Fibroblast of skin of scalp (primary cell): ENCODE data around the gene SIX3.

Experiments
- DNase-seq: peaks from one replicate; pipeline ENCODE4 v3.0.0-alpha.2; 2013

SIX3 gene

DNA sequence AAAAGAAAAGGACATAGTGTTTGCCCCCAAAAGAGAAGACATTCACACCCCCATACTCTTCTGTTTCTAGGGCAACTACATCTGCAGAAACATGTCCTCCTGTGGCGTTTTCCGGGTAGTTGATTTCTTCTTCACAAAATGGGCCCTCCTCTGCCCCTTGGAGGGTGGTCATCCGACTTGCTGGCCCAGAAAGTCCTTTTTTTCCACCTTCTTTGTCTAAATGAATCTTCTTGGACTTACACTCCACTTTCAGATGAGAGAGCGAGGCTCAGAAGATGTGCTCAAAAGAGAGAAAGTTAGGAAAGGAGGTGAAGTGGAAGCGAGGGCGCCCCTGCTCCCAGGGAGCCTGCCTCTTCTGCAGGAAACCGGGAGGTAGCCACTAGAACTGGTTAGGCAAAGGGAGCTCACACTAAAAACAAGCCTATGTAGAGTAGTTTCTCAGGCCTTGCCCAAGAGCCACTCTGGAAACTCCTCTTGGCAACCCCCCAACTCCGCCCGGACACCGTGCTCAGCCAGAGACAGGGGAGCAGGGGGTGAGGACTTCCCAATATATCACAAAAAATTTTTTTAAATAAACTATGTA lies 10.2 kb upstream of the SIX3 start:
- DNase-seq, result no peak

DNA sequence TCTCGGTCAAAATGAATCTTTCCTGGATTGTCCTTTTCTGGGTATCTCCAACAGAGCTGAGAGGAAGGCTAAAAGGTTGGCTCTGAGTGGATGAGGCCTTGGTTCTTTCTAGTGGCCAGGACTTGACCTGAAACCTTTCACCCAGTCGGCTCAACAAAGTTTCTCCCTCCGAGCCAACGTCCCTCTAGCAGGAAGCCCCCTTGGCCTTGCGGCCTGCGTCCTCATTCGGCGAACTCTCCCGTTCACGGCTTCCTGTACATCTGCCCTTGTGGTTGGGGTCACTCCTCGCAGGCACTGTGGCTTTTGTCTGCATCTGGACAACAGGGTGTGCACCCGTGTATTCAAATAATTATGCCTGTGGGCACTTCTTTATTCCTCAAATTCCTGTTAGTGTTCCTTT lies 9.4 kb upstream of the SIX3 start:
- no peak for DNase-seq

DNA sequence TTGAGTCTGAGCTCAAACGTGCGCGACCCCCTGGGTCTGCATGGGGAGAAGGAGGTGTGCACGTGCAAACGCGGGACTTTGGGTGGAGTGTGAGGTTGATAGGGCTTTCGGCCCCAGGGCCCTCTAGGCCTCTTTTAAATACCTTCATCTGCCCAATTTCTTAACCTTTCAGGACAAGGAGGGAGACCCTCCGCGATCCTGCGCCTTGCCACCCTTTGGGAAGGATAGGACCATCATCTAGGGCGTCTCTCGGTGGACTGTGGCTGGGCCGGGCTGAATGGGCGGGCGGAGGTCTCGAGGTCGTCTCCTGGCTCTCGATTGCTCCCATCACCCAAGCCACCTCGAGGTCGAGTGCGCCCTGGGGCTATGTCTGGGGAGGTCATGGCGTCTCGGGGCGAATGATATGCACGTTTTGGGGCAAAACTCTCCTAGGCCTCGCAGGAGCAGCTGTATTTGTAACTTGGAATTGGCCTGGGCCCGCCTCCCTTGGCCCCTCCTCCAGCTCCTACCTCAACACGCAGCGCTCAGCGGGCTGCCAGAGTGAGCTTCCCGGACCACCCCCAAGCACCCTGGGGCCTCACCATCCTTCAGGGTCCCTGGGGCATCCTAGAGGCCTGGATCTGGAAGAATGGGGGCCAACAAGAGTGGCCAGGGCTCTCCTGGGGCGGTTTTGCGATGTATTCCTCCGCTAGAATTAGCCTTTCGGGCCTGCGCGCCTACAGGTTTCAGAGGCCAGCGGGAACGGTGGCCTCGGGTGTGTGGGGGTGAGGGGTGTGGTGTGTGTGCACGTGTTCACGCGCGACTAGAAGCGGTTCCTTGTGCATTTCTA lies 8.7 kb upstream of the SIX3 start:
- DNase-seq, result no peak

DNA sequence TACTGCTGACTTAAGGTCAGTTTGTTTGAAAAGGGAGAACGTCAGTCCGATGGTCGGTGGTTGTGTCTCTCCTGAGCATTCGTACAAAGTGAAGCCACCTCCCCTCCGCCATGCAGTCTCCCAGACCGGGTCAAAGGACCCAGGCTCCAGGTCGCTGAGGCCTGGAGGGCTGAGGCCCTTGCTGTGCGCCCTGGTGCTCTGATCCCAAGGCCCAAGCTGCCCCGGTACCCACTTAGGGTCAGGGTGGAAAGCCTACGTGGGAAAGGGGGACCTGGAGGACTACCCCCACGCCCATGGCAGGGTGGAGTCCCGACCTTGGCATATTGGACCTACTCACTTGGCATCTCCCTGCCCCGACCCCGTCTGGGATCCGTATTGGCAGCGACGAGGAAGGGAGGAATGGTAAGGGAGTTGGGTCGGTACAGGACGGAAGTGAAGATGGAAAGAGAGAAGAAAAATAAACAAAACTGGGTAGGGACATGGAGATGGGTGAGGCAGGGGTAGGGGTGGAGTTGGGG lies 8.0 kb upstream of the SIX3 start:
- DNase-seq, result no peak

DNA sequence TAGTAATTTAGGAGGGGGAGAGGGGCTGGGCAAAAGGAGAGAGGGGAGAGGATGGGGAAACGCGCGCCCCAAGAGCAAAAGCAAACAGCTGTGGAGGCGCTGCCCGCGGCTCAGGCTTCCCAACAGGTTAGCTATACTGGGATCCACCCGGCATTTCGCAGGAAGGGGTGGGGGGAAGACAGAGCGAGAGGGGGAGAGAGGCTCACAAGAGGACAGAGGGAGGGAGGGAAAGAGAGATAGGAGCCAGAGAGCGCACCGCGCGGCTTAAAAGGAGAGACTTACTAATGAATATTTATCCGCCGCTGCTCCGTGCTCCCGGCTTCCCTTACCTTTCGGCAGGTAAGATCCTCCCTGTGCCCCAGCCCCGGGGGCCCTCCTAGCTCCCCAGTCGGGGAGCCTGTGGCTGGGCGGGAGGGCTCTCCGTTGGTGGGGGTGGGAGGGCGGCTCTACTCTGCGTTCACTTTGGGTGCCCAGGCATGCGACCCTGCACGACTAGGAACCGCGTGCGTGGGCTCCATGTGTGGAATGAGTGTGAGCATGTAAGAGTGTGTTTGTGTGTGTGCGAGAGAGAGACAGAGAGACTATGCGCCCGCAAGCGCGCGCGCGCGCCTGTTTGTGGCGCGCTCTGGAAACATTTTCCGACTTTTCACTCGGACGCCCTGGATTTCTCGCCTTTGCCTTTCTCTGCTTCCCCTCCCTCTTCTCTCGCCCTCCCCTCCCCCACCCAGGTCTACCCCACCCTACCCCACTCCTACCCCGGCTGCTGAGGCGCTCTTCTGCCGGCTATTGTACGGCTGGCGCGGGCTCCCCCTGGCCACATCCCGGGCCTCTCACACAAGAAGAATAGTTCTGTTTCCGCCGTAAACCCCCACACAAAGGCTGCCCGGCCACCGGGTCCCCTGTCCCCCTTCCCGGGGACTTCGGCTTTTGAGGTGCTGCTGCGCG lies 7.2 kb upstream of the SIX3 start:
- DNase-seq, result no peak

DNA sequence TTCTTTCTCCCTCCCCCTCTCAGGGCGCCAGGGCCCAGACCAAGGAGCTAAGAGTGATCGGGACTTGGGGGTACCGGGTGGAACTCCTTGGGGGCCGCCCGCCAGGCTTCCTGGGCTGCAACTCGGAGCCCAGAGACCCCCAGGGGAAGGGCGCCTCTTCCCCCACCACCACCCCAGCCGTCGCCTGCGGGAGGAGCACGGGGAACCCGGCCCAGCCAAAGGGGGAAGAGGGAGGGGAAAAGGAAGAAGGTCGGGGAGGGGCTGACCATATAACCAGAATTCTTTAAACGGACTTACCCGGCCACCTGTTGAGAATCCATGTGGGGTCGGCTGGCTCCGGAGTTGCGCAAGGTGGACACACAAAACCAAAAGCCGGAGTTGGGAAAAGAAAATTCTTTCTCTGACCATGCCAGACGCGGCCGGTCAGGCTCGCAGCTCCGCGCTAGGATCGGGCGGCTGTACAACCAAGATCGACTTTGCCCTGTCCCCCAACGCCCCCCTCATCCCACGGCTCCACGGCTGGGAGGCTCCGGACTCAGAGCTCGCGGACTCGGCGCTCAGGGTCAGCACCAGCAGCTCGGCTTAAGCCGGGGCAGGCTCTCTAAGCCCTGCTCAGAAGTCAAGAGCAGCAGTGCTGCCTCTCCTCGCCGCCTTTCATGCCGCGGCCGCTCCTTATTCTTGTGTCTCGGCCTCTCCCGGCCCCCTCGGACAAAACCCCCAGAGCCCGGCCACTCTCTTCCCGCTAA lies 6.3 kb upstream of the SIX3 start:
- no peak for DNase-seq

DNA sequence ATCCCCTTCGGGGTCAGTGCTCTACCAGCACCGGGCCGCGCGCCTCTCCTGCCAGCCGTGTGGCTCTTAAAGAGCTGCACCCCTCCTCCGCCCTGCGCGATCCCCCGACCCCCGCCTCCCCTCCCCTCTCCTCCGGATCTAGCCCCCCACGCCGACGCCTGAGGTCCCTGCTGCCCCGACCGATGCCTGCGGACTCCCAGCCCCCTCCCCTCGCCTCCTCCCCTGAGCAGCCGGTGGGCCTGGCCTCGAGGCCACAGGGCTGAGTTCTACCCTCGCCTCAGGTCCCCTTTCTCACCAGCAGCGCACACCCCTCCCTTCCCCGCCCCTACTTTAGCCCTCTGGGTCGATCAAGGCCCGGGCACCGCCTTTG lies 5.8 kb upstream of the SIX3 start:
- DNase-seq, result no peak

DNA sequence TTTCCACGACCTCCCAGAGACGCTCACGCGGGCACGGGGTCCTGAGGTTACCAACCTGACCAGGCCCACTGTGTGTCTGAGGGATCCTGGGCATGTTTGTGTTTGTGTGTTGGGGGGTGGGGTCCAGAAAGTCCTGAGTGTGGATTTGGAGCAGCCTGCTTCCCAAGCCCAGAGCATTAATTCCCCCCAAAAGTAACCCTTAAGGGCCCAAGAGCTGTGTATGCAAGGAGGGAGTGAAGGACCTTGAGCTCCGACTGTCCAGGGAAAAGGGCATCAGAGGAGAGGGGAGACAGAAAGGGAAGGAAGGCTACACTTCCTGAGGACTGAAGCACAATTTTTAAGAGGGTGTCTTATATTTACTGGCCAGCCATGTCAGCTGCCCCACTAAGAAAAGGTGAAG lies 5.2 kb upstream of the SIX3 start:
- no peak for DNase-seq

DNA sequence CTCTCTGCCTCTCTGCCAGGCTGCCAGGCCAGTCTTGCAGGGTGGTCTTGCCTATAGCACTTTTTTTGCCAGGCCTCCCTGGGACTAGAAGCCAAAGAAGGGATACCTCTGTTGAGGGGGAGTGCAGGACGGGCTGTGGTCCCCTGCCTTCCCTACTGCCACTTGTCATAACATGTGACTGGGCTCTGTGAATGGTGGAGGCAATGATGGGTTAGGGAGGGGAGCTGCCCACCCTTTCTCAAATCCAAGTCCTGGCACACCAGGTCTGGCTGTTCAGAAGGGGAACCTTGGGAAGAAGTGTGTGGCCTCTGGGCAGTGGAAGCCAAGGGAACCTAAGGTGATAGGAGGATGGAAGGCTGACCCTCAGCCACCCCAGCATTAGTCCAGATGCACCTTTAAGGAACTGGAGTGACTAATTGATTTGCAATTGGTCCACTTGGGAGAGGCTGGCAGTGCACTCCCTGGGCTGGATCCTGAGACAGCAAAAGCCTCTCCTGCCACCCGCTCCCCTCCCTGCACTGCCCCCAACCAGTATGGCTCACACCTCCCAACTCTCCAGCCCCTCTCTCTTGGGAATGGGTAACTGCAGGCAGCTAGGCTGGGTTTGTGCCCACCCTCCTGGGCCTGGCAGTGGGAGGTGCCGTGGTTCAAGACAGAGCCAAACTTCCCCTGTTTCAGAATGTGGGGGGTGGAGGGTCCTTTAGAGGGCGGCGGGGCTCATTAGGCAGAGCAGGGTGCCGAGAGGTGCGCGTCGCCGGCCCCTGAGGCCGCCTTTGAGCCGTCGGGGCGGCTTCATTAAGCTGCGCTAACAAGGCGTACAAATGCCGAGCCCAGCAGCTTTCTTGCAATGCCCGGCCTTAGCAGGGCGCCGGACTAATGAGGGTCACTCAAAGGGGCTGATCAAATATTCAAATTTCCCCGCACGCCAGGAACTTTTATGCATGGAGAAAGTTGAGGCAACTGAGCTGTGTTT lies 4.5 kb upstream of the SIX3 start:
- no peak for DNase-seq

DNA sequence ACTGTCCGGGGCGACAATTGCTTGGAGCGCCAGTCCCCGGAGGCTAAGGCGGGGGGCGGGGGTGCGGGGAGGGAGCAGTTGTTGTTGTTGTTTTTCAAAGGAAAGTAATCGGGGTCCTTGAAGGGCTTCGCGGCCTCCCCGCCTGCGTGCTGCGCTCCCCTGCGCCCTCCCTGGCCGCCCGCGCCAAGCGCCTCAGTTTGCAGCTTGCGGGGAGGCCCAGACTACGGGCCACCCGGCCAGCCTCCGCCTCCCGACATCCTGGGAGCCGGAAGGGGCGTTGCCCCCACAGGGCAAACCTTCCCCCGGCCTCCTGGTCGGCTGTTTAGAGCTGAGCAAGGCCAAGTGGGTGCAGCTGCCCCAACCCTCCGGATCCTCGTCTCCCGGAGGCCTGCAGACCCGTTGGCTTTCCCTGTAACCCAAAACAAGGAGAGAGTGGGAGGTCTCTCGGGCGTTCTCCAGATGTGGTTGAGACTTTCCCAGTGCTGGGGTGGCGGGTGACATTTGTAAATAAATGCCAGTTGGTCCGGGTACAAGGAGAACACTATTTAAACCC lies 3.7 kb upstream of the SIX3 start:
- DNase-seq, result no peak

DNA sequence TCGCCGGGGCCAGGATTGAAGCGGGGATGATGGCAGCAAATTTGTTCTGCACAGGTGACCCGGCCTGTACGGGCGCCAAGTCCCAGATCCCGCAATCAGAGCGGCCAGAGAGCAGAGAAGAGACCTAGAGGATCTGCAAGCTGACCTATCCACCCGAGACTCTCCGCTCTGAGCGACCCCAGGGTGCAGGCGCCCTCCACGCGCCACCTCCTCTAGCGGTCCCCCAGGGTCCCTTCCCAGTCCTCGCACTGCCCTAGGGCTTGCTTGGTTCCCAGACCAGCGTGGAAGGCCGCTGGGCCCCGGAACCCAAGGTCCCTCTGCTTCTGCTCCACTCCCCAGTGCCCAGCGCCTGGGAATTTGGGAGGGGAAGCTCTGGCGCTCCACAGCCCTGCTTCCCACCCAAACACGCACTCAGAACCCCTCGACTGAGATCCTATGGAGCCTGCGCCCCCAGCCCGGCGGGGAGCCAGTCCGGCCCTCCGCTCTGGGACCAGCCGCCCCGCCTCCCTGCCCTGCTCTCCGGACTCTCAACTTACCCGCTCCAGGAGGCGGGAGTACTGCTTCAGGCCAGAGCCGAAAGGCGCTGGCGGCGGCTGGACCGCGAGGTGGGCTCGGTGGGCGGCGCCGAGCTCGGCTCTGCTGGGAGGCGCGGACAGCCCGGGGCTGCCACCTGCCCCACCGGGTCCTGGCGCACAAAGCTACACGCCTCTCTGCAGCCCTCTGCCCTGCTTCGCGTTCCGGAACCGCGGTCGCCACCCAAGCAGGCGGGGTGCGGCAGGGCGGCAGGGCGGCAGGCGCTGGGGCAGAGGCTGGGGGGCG lies 3.0 kb upstream of the SIX3 start:
- DNase-seq, result no peak

DNA sequence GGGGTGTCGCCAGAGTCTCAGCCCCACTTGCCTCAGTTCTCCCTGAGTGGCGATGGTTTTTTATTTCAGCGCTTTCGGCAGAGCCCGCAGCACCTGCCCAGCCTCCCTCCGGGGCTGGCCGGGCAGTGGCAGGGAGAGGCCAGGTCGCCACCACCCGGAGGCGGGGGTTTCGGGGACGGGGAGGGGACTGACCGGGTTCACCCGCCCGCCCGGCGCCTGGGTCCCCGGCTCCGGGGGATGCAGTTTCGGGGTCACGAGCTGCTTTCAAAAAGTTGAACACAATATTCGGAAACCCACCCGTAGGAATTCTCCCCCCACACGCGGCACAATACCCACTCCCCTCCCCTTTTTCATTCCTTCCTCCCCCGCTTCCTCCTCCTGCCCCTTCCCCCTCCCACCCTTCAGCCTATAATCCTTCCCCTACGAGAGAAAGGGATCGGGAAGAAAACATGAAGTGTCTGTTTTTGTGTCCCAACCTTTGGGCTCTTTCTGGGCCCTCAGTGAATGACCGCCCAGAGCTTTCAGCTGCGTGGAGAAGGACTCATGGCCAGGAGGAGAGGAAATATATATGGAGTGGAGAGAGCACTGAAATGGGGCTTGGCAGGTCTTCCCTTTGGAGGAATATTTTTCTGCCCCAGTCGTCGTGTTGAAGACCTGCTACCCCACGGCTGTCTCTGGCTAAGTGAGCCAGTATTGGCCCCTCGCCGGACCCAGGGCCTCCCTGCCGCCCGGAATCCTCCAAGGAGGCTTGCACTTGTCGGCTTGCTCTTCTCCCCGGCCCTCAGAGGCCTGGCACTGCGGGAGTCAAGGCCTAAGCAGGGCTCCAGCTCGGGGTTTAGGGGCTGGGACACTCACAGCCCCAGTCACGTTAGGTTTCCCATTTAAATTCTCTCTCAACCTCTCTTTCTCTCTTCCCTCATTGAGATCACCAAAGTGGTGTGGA lies 2.1 kb upstream of the SIX3 start:
- no peak for DNase-seq

DNA sequence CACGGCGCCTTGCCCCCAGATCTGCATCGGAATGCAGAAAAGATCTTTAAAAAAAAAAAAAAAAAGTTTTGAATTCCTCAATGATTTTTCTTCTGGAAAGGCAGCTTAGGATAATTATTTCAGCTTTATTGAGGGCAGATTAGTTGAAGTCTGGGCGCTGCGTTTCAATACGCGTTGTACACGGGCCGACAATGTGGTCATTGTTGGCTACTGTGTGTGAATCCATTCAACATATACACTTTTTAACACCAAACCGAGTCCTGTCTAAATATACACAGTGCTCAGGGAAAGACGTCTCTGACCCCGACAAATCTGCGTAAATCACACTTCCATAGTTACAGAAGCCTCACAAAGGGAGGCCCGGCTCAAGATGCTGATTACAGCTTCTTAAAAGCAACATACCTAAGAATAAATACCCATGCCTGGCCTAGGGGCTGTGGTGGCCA lies 1.4 kb upstream of the SIX3 start:
- DNase-seq, result no peak

DNA sequence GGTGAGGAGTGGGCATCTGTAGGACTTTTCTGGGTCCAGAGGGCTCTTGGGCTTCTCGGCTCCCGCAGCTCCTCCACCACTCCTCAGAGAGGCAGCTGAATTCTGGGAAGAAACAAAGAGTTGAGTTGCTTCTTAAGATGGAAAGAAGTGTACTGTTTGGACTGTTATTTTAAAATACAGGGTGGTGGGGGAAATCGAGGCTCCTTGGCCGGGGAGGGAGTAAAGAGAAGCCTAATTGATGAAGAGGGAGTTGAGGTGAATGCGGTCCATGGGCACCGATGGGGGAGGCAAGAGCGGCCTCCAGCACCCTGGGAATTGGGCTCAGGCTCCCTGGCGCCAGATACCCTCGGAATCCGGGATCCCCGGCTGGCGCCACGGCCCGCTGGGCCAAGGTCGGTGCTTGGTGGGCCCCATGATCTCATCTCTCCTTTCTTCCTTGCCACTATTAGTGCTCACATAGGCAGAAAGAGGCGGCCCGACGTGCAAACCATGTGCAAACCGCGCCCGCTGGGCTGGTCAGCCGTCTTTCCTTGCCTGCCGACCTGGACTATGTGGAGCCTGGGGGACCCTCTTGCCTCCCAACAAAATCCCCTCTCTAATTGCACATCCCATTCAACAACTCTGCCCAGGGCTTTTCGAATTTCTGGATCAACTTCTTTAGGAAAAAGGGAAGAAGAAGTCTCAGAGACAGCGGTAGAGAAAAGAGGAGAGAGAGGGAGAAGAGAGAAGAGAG lies 604 bp upstream of the SIX3 start:
- DNase-seq, result no peak

DNA sequence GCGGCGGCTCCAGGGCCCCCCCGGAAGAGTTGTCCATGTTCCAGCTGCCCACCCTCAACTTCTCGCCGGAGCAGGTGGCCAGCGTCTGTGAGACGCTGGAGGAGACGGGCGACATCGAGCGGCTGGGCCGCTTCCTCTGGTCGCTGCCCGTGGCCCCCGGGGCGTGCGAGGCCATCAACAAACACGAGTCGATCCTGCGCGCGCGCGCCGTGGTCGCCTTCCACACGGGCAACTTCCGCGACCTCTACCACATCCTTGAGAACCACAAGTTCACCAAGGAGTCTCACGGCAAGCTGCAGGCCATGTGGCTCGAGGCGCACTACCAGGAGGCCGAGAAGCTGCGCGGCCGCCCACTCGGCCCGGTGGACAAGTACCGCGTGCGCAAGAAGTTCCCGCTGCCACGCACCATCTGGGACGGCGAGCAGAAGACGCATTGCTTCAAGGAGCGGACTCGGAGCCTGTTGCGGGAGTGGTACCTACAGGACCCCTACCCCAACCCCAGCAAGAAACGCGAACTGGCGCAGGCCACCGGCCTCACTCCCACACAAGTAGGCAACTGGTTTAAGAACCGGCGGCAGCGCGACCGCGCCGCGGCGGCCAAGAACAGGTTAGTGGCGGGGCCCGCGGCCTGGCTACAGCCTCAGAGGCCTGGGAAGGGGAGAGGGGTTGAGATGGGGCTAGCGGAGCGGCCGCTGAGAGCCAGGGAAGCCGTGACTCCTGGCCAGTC lies 965 bp downstream of the SIX3 start:
- DNase-seq, result no peak

DNA sequence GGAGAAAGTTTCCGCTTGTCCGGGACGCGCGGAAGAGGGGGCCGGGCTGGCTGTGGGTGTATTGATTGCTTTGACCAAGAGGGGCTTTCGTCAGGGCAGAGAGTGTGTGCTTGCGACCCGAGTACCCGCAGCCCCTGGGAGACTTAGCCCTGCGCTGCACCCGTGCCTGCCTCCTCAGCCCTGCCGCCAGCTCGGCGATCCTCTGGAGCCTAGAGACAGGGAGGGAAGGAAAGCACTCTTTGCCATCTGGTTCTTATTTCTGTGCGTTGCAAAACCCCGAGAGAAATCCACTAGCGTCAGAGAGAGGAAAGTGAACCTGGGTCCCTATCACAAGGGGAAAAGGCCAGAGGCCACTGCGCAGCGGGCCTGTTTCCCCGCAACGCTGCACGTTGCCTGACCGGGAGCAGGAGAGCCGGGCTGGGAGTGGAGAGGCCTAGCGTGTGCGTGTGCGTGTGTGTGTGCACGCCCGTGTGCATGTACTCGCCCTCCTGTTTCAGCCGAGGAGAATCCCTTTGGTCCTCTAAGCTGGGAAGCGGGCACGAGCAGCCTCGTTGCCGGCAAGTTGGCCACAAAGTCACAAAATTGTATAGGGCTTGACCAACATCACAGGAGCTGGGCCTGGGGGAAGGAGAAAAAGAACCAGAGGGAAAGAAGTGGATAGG lies 1.7 kb downstream of the SIX3 start:
- DNase-seq, result no peak

DNA sequence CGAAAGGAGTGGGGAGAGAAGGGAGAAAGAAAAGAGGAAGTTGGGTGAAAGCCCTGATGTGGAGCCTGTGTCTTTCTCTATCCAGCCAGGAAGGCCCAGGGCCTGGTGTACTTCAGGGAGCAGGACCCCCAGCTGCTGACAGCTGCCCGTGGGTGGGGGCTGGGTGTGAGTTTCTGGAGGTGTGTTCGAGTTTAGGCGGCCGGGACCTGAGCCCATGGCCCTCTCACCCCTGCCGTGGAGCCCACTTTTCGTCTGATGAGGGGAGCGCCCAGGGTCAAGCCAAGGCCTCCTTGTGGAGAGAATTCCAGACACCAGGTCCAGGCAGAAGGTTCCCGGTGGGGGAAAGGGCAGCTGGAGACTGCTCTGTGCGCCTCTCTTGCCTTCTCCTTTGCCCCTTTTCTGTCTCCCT lies 2.2 kb downstream of the SIX3 start:
- DNase-seq, result no peak
